Lung (tissue), 12 donors: ENCODE measurements around the gene ANKRD11. TPM values are rescaled to one million over a fixed set of nuclear protein-coding genes. Genes with fewer than 3 reads are reported as not detected.

Experiments
- ATAC-seq: fragments of 200-7000 bp; cut with Tn5 transposase; one replicate; pipeline ENCODE4 v1.9.1; 2020; ENCODE audit warnings: moderate number of reproducible peaks; ENCODE audit not compliant: insufficient read depth, low FRiP score
- DNase-seq, 3 donors: peaks; one replicate each; pipeline ENCODE4 v3.0.0-alpha.2; 2013 to 2017
- H3K27ac ChIP-seq, 2 donors: one replicate each; pipeline ENCODE4 v1.5.1; 2013; ENCODE audit warnings: mild to moderate bottlenecking in 2 of 2, moderate library complexity in 2 of 2, control low read depth in 1 of 2, inconsistent platforms in 1 of 2, low read depth in 1 of 2, low read length in 1 of 2
- H3K27me3 ChIP-seq, 3 donors: one replicate each; pipeline ENCODE4 v1.5.1; 2013; ENCODE audit warnings: low read length in 2 of 3; ENCODE audit not compliant: control insufficient read depth in 3 of 3, insufficient read depth in 3 of 3
- H3K36me3 ChIP-seq, 4 donors: one replicate each; pipeline ENCODE4 v1.5.1; 2013; ENCODE audit warnings: low read length in 4 of 4, mild to moderate bottlenecking in 1 of 4, moderate library complexity in 1 of 4; ENCODE audit not compliant: control insufficient read depth in 4 of 4, insufficient read depth in 4 of 4
- H3K4me1 ChIP-seq, 5 donors: one replicate each; pipeline ENCODE4 v1.5.1; 2013; ENCODE audit warnings: low read length in 5 of 5, mild to moderate bottlenecking in 2 of 5, moderate library complexity in 1 of 5; ENCODE audit not compliant: control insufficient read depth in 5 of 5, insufficient read depth in 5 of 5
- H3K4me3 ChIP-seq: one replicate; pipeline ENCODE4 v1.5.1; 2013; ENCODE audit warnings: mild to moderate bottlenecking, control low read depth, moderate library complexity
- H3K9ac ChIP-seq, 2 donors: one replicate each; pipeline ENCODE4 v1.5.1; 2013; ENCODE audit warnings: low read length in 2 of 2, control low read depth in 1 of 2; ENCODE audit not compliant: insufficient read depth in 1 of 2
- H3K9me3 ChIP-seq, 4 donors: one replicate each; pipeline ENCODE4 v1.5.1; 2013; ENCODE audit warnings: low read length in 3 of 4, mild to moderate bottlenecking in 1 of 4, moderate library complexity in 1 of 4; ENCODE audit not compliant: control insufficient read depth in 4 of 4, insufficient read depth in 3 of 4
- WGBS, 2 donors: extraction: QIAGEN DNeasy Blood & Tissue Kit; methylation state at CpG; one replicate each; pipeline ENCODE4 v1.1.7; 2013; 5-methylcytosine and 5-hydroxymethylcytosine counted together
- polyA plus RNA-seq, 2 donors: library from polyadenylated mRNA; stranded (reverse); fragments of 200-250 nt; gene quantifications; one replicate each; pipeline ENCODE4 v1.2.1, GENCODE V29; 2013
- total RNA-seq, 2 donors: library from RNA; depleted of rRNA in 1 of 2; stranded (reverse); fragments of >200 nt in 1 of 2; gene quantifications; one replicate each; pipeline ENCODE4 v1.2.1, GENCODE V29; 2014 to 2021
- TF ChIP-seq, protein P1 (sequence below): IDR thresholded peaks from 2 replicates; pipeline ENCODE4 v1.5.1; 2012; ENCODE audit warnings: mild to moderate bottlenecking; ENCODE audit errors: control extremely low read depth, extremely low read depth
- donor health status: control.
- donor health status: control.
- donor health status: Bipolar disorder and iron deficiency.
- donor health status: healthy.
- donor health status: DM: yes; HTN: yes; CAD: no.

Gene ANKRD11
- total and polyA plus RNA-seq, 4 donors, result 58.5 to 162 (median 89.5) TPM

DNA sequence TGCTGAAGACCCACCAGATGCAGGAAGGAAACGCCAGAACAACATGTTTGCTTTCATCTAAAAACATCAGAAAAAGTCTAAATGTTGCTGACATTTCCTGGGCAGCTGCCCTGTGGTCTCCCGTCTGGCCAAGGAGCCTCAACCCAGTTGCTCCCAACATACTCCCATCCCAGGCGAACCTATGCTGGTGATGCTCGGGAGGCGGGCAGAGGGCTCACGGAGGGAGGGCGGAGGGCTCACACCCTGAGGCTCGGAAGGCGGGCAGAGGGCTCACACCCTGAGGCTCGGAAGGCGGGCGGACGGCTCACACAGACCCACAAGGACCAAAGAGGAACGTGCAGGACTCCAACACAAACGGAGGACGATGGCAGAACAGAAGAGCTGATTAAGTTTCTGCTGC lies 135.4 kb downstream of the ANKRD11 start:
- Histone ChIP-seq H3K4me1 (peaks cover 14 to 33% (median 22%) of the 10 kb centered on the region in 5 donors), H3K9me3 (no peaks in the 10 kb centered on the region), H3K4me3 (no peak overlapping the region), H3K27me3 (no peaks in the 10 kb centered on the region), H3K27ac (peak overlapping the region in 1 of 2 donors; percentile 18), H3K9ac (no peak overlapping the region), H3K36me3 (peaks cover 0 to 6% (median 4%) of the 10 kb centered on the region in 4 donors)
- DNase-seq (no peak), ATAC-seq (no peak)
- TF ChIP-seq, protein P1, sequence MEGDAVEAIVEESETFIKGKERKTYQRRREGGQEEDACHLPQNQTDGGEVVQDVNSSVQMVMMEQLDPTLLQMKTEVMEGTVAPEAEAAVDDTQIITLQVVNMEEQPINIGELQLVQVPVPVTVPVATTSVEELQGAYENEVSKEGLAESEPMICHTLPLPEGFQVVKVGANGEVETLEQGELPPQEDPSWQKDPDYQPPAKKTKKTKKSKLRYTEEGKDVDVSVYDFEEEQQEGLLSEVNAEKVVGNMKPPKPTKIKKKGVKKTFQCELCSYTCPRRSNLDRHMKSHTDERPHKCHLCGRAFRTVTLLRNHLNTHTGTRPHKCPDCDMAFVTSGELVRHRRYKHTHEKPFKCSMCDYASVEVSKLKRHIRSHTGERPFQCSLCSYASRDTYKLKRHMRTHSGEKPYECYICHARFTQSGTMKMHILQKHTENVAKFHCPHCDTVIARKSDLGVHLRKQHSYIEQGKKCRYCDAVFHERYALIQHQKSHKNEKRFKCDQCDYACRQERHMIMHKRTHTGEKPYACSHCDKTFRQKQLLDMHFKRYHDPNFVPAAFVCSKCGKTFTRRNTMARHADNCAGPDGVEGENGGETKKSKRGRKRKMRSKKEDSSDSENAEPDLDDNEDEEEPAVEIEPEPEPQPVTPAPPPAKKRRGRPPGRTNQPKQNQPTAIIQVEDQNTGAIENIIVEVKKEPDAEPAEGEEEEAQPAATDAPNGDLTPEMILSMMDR, result no peak
- WGBS, 2 donors, result 81 to 87% methylated on average over 16 of the region's 16 CpGs

DNA sequence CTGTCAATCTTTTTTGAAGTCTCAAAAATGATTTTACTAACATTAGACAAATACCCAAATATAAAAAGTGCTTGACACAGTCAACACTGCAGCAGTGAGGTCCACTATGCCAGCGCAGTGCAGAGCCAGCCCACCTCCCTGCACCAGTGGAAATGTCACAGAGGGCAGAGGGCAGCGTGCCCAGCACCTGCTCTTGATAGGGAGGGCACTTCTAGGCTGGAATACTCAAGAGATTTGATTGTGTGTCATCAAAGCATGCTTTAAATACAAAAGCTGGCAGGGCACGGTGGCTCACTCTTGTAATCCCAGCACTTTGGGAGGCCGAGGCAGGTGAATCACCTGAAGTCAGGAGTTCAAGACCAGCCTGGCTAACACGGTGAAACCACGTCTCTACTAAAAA lies 136.0 kb downstream of the ANKRD11 start:
- Histone ChIP-seq H3K4me1 (peaks cover 14 to 28% (median 19%) of the 10 kb centered on the region in 5 donors), H3K36me3 (peaks cover 0 to 6% (median 4%) of the 10 kb centered on the region in 4 donors), H3K27ac (no peak overlapping the region), H3K4me3 (no peak overlapping the region), H3K9me3 (no peaks in the 10 kb centered on the region), H3K27me3 (no peaks in the 10 kb centered on the region), H3K9ac (no peak overlapping the region)
- DNase-seq, result no peak
- ATAC-seq, result no peak
- WGBS, 2 donors, result 72 to 78% methylated on average over 6 of the region's 6 CpGs
- TF ChIP-seq, protein P1, result no peak

DNA sequence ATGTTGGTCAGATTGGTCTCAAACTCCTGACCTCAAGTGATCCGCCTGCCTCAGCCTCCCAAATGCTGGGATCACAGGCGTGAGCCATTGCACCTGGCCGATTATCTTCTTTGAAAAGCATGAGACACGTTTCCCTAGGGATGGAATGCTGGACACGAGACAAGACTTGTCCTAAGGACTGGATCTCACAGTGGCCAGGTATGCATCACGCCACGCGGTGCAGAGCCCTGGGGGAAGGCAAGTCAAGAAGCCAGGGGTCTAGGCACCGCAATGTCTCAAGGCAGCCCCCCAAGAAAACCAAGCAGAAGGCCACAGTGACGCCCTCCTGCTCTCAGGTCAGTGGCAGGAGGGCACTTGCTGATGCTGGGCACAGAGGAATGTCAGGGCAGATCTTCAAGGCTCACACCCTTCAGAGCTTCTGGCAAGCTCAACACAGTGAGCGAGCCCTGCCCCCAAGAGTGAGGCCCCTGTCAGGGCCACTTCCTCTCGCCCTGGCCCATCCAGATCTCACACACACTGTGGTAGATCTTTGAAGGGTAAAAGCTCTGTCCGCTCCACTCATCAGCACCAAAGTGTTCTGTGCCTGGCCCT lies 138.2 kb downstream of the ANKRD11 start:
- peaks cover 0 to 4% (median 3%) of the 10 kb centered on the region in 4 donors for H3K36me3 ChIP-seq
- no peaks in the 10 kb centered on the region for H3K27me3 ChIP-seq
- H3K4me3 ChIP-seq, result no peak overlapping the region
- TF ChIP-seq, protein P1, result no peak
- peak in 2 of 3 donors; percentile 43 for DNase-seq
- peaks cover 9 to 18% (median 14%) of the 10 kb centered on the region in 5 donors for H3K4me1 ChIP-seq
- ATAC-seq, result no peak
- peak overlapping the region in 1 of 2 donors; percentile 4 for H3K27ac ChIP-seq
- no peak overlapping the region for H3K9ac ChIP-seq
- WGBS, 2 donors, result 77 to 85% methylated on average over 13 of the region's 13 CpGs
- H3K9me3 ChIP-seq, result no peaks in the 10 kb centered on the region
